Uterus (tissue), 4 donors: ENCODE measurements around the gene BRMS1L. TPM values are rescaled to one million over a fixed set of nuclear protein-coding genes. Genes with fewer than 3 reads are reported as not detected.

Experiments used
- DNase-seq, 2 donors: peaks; one replicate each; pipeline ENCODE4 v3.0.0-alpha.2; 2019 to 2020
- H3K27ac ChIP-seq, 2 donors: fragments of 200-600 bp; sonication (generic); 1 replicate in 1 of 2; 2 replicates in 1 of 2; pipeline ENCODE4 v1.5.1; 2016 to 2018
- H3K27me3 ChIP-seq, 2 donors: fragments of 200-600 bp; sonication (generic); one replicate each; pipeline ENCODE4 v1.5.1; 2018 to 2019; ENCODE audit warnings: control low read depth in 1 of 2
- H3K36me3 ChIP-seq, 2 donors: fragments of 200-600 bp; sonication (generic); one replicate each; pipeline ENCODE4 v1.5.1; 2019; ENCODE audit warnings: control low read depth in 1 of 2
- H3K4me1 ChIP-seq, 2 donors: fragments of 200-600 bp; sonication (generic); one replicate each; pipeline ENCODE4 v1.5.1; 2018 to 2019; ENCODE audit warnings: control low read depth in 1 of 2
- H3K4me3 ChIP-seq, 2 donors: fragments of 200-600 bp; sonication (generic); 1 replicate in 1 of 2; 2 replicates in 1 of 2; pipeline ENCODE4 v1.5.1; 2018 to 2019; ENCODE audit warnings: mild to moderate bottlenecking in 1 of 2
- H3K9me3 ChIP-seq, 2 donors: fragments of 200-600 bp; sonication (generic); one replicate each; pipeline ENCODE4 v1.5.1; 2019; ENCODE audit warnings: control low read depth in 1 of 2
- CTCF ChIP-seq, 4 experiments: fragments of 200-600 bp in 2 of 4; fragments of 450-650 bp in 2 of 4; sonication (generic) in 2 of 4; IDR thresholded peaks; one replicate each; pipeline ENCODE4 v1.5.1; 2016 to 2019; ENCODE audit warnings: antibody characterized with exemption in 4 of 4, mild to moderate bottlenecking in 2 of 4, moderate library complexity in 1 of 4
- POLR2A ChIP-seq, 2 donors: fragments of 450-650 bp; IDR thresholded peaks; one replicate each; pipeline ENCODE4 v1.6.1; 2016; ENCODE audit warnings: antibody characterized with exemption in 2 of 2, mild to moderate bottlenecking in 1 of 2, moderate library complexity in 1 of 2
- intact Hi-C: fragments of 100-400 bp; cut with DNase I; formaldehyde crosslinking; loops from one replicate; pipeline ENCODE4 v1.15.1; 2023; ENCODE audit warnings: low total_unique reads
- total RNA-seq, 4 donors: library from RNA; depleted of rRNA in 3 of 4; stranded (reverse); fragments of >200 nt in 3 of 4; gene quantifications; one replicate each; pipeline versions ENCODE4 v1.1.0 to v1.2.4, GENCODE V29; 2014 to 2023
- donor health status: DM: yes; HTN: yes; CAD: no.

Gene BRMS1L
- total RNA-seq, 4 donors from 2014 or later = 1.5 to 16.3 (median 8.5) TPM

GRCh38 chr14:35915775-35916174 lies 89.6 kb downstream of the BRMS1L start:
- no peaks in the 10 kb centered on the region for H3K9me3 ChIP-seq
- no peaks in the 10 kb centered on the region for H3K4me1 ChIP-seq
- no peak overlapping the region for H3K4me3 ChIP-seq
- no peaks in the 10 kb centered on the region for H3K27me3 ChIP-seq
- H3K36me3 ChIP-seq = no peaks in the 10 kb centered on the region
- DNase-seq = no peak
- TF ChIP-seq POLR2A (IDR thresholded peaks at IDR 0.05) (no peak), CTCF (IDR thresholded peaks at IDR 0.05) (no peak)
- intact Hi-C loops = no loop called here
- no peak overlapping the region for H3K27ac ChIP-seq

Other genes with a start within 250 kb of the BRMS1L start
- gene RALGAPA1, start 17.0 kb upstream of the BRMS1L start, total RNA-seq = 100 to 1,000 TPM in 2 of 4 donors, 10 to 100 TPM in 2; 44.1 to 138 (median 108) TPM